ENCODE measurements around the gene KATNBL1.
"Not testable (repeated sequence)": the region's sequence is repeated elsewhere in the genome, so short reads cannot be mapped to it uniquely, and the experiment has no call there.

KATNBL1 gene

DNA sequence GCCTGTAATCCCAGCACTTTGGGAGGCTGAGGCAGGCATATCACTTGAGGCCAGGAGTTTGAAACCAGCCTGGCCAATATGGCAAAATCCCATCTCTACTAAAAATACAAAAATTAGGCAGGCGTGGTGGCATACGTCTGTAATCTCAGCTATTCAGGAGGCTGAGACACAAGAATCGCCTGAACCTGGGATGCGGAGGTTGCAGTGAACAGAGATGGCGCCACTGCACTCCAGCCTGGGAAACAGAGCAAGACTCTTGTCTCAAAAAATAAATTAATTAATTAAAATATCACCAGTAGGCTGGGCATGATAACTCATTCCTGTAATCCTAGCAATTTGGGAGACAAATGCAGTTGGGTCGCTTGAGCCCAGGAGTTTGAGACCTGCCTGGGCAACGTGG, 16.6 kb downstream of the KATNBL1 start:
- not testable (repeated sequence) for DNase-seq

- peak; percentile 3 for DNase-seq
Measured at GRCh38 chr15:34188711-34189110, 21.2 kb downstream of the KATNBL1 start.

- DNase-seq = no peak
Measured at GRCh38 chr15:34185666-34186065, 24.2 kb downstream of the KATNBL1 start.

DNA sequence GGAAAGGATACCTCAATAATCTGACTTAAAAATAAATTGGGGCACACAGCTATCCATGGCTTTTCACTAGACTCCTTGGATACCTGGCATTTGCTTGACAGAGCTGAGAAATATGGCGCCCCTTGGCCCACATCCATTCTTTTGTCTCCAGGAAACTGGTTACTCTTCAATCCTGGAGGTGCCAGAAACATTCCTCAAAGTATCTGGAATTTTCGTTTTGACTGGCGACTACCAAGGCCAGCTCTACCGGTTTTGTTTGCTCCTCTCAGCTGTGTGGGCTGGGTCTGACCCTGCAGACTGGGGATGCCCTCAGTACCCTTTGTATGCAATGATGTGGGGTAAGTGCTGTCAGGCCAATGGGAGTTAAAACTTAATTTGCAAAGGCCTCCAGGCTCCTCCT, 27.0 kb downstream of the KATNBL1 start:
- DNase-seq = no peak

- DNase-seq = no peak
Measured at GRCh38 chr15:34179234-34179633, 30.7 kb downstream of the KATNBL1 start.

- DNase-seq = not testable (repeated sequence)
Measured at GRCh38 chr15:34165987-34166573, 43.8 kb downstream of the KATNBL1 start.

- DNase-seq = no peak
Measured at GRCh38 chr15:34161329-34161963, 48.5 kb downstream of the KATNBL1 start.

- DNase-seq = no peak
Measured at GRCh38 chr15:34160735-34161134, 49.2 kb downstream of the KATNBL1 start.

- DNase-seq = no peak
Measured at GRCh38 chr15:34158355-34158754, 51.5 kb downstream of the KATNBL1 start.

DNA sequence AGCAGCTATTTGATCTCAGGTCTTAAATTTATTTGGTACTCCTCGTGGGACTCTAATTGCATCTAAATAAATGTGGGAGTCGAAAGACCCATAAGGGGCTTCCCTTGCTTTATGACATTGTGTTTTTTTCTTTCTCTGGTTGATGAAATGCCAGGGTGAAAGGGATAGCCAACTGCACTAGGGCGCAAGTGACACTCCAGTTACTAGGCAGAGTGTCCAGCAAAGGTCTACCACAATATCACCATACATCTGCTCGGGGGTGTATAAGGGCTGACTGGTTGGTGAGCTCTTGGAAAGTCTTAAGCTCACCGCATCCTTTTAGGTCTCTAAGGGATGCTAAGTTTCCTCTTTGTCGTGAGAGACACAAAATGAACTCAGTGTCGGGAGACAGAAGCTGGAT, 54.0 kb downstream of the KATNBL1 start:
- DNase-seq = no peak

GRCh38 chr15:34154725-34155204, 55.1 kb downstream of the KATNBL1 start:
- DNase-seq = no peak

DNA sequence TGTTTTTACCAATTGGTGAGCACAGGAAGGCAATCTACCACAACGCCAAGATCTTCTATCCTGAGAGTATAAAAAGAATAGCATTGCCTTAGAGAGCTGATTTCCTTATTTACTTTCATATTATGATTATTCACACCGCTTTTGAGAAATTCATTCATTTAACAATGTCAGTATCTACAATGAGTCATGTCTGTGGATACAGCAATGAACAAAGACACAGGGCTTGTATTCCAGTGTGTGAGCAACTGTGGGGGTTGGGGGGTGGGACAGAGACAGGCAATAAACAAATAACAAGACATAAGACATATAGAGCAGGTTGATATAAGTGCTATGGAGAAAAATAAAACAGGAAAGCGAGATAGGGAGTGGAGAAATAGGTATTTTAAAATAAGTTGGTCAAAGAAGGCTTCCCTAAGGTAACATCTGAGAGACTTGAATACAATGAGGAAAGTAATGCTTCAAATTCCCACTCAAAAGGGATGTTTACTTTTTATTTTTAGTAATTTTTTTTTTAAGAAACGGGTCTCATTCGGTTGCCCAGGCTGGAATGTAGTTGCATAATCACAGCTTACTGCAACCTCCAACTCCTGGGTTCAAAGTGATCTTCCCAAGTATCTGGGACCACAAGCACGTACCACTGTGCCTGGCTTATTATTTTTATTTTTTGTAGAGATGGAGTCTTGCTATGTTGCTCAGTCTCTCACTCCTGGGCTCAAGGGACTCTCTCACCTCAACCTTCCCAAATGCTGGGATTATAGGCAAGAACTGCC, 62.3 kb downstream of the KATNBL1 start:
- DNase-seq = no peak

DNA sequence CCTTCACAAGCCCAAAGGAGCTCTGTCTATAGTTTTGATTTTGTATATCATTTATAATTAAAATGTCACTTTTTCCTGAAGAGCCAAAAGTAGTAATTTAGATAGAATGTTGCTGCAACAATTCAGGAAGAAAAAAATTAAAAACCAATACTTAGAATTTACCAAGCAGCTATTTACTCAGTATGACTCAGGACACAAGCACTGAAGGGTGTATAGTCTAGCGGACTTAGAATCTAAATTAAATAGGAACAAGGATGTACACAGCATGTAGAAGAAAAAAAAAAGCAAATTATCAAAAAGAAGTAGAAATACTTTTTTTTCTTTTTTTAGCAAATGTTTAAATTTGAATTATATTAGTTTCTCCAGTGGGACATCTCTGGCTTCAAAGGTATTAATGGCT, 76.4 kb downstream of the KATNBL1 start:
- no peak for DNase-seq

- no peak for DNase-seq
Measured at GRCh38 chr15:34132881-34133280, 77.0 kb downstream of the KATNBL1 start.

- no peak for DNase-seq
Measured at GRCh38 chr15:34128898-34129297, 81.0 kb downstream of the KATNBL1 start.

DNA sequence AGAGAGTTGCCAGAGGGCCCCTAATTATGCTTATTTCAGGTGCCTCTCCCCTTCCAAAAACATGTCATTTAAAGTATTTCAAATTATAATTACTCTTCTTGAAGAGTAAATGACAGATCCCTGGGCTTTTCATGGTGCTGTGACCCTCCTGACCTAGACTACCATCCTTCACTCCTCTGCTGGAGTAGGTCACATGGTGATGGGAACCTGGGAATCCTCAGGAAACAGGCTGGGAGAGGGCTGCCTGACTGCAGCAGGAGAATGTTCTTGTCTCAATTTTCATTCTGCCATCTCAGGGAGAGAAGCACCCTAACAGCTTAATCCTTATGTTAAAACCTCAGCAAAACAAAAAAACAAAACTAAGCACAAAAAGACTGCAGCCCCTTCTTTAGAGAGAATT, 83.4 kb downstream of the KATNBL1 start:
- no peak for DNase-seq

DNA sequence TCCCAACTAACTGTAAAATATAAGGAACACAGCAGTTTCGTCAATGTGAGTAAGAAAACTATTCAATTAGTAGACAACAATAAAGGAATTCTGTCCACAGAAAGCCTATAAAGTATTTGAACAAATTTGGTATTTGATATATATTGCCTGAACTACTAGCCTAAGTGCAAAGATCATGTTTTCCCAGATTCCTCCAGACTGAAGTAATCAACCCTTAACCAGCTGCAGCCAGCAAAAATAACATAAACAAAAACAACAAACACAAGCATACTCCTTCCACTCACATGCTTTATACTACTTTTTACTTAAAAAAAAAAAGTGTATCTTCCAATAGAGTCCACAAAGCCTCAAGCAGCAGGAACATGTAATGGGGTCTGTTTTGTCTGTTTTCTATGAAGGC, 84.0 kb downstream of the KATNBL1 start:
- no peak for DNase-seq

GRCh38 chr15:34124651-34125050, 85.2 kb downstream of the KATNBL1 start:
- no peak for DNase-seq

- peak; percentile 86 for DNase-seq
Measured at GRCh38 chr15:34122771-34123183, 87.1 kb downstream of the KATNBL1 start.

GRCh38 chr15:34121786-34122185, 88.1 kb downstream of the KATNBL1 start:
- not testable (repeated sequence) for DNase-seq

- DNase-seq = not testable (repeated sequence)
Measured at GRCh38 chr15:34120420-34120819, 89.5 kb downstream of the KATNBL1 start.

- peak; percentile 26 for DNase-seq
Measured at GRCh38 chr15:34119291-34119690, 90.6 kb downstream of the KATNBL1 start.

DNA sequence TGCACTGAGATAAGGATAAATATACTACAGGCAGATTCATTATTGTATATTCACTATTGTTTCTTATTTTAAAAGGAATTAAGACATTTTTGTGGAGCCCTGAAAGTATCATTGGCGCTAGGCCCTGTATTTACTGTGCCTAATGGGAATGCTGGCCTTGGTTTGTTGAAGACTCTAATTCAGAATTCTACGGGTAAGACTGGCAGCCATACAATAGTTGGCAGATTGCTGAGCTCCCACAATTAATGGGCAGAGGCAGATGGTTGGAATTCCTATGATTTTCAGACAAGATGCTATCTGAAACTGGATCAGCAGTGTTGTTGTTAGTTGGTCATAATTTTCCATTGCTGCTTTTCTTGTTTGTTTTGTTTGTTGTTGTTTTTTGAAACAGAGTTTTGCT, 93.3 kb downstream of the KATNBL1 start:
- no peak for DNase-seq

DNA sequence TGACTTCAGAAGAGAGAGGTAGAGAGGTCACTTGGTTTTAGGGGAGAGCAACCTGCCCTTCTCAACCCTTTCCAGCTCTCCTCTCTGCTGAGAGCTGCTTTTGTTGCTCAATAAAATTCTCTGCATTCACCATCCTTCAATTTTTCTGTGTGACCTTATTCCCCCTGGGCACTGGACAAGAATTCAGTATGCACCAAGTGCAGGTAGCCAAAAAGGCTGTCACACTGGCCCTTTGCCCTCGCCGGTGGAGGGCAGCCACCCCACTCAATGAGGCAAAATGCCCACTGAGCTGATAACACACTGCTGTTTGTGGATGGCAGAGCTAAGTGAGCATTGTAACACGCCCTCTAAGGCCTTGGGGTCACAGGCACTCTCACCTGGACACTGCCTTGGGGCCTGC, 95.2 kb downstream of the KATNBL1 start:
- DNase-seq = no peak
